Measurements from ENCODE around the gene KCTD8.

KCTD8 gene

DNA sequence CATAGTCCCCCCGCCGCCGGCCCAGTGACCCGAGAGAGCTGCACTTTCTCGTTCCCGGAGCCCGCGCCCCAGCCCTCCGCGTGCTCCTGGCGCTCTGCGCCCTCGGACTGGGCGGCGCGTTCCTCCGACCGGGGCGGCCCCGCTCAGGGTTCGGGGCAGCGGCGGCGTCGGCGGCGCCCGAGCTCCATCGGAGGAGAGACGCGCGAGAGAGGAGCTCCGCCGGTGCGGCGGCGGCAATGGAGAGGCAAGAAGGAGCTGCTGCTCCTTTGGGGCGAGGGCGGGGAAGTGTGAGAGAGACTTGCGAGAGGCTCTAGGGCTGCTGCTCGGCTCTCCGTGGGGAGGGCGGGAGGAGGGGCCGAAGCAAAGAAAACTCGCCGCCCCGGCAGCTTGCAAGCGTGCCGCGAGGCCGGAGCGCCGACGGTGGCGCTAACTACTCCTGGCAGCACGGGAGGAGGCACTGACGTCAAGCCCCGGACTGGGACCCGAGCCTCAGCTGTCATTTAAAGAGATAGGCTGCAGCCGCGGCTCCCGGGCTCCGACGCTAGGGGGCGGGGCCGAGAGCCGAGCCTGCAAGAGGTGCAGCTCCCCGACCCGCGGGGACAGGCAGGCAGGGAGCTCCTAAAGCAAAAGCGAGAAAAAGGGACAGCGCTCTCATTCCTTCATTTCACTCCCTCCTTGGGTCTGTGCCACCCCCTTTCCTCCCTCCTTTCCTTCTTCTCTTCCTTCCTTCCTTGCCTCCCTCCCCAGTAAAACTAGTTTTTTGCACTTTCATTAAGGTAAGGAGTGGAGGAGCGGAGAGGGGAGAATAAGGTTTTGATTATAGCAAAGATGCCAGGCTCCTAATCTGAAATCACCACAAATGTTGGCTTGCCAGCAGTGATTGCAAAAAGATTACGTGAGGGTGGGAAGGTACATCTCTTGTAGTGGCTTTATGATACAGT lies at the start of gene KCTD8:
KCTD8 (minus strand) TSS at position 289 of the 941 bp plus-strand sequence.
- peak within 1 kb of the TSS; percentile 15 to 53 (median 31) for H3K4me3 ChIP-seq
- H3K27ac ChIP-seq, result no peak within 1 kb of the TSS

DNA sequence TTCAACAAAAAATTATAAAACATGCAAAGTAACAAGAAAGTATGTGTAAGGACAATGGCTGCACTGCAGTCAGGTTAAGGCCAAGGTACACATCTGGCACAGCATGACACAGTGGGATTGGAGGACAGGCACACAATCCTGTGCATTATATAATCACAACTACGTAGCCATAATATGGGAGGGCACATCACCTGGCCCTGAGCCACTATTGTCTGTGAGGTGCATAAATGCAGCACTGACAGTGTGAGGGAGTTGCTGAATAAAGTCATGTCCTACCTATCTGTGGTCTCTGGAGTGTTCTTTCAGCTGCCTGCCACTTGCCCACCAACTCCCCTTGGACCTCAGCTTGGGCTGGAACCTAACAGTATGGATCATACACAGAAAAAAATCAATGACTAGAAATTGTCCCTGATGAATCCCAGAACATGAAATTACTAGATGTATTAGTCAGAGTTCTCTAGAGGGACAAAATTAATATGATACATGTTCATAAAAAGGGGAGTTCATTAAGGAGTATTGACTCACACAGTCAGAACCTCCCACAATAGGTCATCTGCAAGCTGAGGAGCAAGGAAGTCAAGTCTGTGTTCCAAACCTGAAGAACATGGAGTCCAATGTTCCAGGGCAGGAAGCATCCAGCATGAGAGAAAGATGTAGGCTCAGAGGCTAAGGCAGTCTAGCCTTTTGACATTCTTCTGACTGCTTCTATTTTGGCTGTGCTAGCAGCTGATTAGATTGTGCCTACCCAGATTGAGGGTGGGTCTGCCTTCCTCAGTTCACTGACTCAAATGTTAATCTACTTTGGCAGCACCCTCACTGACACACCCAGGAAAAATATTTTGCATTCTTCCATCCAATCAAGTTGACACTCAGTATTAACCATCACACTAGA lies 46.4 kb upstream of the KCTD8 start:
- H3K27ac ChIP-seq, result no peak overlapping the region

DNA sequence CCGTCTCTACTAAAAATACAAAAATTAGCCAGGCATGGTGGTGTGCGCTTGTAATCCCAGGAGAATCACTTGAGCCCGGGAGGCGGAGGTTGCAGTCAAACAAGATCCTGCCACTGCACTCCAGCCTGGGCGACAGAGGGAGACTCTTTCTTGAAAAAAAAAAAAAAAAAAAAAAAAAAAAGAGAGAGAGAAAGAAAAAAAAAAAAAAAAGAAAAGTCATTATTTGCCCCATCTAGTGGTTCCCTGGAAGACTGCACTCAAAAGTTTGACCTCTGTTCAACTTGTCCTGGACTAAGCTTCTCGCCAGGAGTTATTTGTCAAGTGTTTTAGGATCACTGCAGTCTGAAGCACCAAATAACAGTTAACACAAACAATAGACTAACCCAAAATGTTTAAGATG lies 45.3 kb upstream of the KCTD8 start:
- Histone ChIP-seq H3K27ac (no peak overlapping the region), H3K4me3 (no peak overlapping the region)

More for the DNA sequence above, 46.4 kb upstream of the KCTD8 start:
- no peak overlapping the region for H3K4me3 ChIP-seq

DNA sequence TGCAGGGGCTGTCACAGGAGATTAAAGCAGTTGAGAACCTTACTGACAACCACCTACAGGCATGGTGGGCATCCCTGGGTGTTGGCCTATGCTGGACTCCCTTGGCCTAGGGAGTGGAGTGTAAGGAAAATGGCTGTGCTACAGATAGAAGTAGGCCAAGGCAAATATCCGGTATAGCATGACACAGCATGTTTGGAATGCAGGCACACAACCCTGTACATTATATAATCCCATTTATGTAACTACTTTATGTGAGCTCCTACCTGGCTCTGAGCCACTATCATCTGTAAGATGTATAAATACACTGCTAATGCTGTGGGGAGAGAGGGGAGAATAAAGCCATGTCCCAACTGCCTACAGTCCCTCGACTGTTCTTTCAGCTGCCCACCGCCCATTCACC lies 38.7 kb upstream of the KCTD8 start:
- Histone ChIP-seq H3K4me3 (no peak overlapping the region), H3K27ac (no peak overlapping the region)

DNA sequence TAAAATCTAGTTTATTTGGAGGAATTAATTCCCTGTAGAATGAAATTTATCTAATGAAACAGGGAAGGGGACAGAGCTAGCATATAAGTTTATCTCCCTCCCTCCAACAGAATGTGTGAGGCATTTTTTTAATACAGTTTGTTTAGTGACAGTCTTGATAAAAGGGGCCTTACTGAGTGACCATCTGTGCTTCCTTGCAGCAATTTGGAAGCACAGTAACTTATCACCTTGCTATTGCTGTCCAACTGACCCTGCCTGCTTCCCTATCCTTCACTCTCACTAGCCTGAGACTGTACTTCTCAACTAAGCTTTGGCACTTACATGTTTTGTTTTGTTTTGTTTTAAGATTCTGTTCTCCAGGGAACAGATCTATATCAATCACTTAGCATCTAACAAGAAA lies 31.1 kb upstream of the KCTD8 start:
- Histone ChIP-seq H3K4me3 (no peak overlapping the region), H3K27ac (no peak overlapping the region)

DNA sequence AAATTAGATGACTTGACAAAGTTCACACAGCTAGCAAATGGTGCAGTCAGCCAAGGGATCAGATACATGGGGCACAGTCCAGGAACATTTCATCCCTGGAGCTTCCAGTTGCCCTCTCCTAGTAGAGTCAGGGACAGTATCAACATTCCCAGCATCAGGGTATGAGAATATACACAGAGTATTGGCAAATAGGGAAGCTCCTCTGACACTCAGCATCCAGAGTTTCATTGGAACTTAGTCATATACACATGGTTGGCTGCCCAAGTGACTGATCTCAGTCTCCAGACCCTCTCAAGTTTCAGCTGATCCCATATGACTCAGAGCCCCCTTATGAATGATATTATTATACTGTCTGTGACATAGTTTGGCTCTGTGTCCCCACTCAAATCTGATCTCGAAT lies 13.7 kb upstream of the KCTD8 start:
- H3K27ac ChIP-seq, result no peak overlapping the region

DNA sequence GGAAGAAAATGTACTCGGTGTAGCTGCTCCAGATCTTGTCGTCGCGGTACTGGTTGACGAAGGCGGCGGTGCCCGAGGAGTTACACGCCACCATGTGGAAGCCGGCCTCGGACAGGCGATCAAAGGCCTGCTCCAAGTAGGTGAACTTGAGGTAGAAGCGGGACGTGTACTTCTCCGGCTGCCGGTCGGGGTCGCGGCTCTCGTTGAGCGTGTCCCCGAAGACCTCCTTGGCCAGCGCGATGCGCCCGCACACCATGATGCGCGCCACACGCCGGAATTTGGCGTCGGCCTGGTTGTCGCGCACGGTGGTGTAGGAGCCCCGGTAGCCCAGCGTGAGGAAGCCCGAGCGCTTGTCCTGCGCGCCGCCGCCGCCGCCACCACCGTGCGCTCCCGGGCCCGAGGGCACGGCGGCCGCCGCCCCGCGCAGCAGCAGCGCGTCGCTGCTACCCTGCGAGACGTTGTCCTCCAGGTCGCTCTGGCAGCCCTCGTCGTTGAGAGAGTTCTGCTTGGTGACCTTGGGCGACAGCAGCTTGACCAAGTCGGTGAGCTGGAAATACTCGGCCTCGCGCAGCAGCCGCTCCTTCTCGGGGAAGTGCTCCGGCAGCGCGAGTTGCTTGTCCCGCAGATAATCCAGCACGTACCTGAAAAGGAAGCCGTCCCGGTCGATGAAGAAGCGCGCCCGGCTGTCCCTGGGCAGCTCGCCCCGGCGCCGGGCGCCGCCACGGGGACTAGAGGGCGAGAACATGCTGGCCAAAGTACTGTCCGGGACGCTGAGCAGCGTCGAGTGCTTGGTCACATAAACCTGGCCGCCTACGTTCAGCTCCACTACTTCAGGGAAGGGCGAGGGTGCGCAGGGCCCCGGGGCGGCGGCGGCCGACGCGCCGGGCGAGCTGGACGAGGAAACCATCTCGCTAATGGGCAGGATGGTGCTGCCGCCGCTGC lies 775 bp downstream of the KCTD8 start:
- H3K27ac ChIP-seq, result no peak overlapping the region
- H3K4me3 ChIP-seq, result peak overlapping the region; percentile 15 to 53 (median 31)

More for the DNA sequence above, 13.7 kb upstream of the KCTD8 start:
- no peak overlapping the region for H3K4me3 ChIP-seq

DNA sequence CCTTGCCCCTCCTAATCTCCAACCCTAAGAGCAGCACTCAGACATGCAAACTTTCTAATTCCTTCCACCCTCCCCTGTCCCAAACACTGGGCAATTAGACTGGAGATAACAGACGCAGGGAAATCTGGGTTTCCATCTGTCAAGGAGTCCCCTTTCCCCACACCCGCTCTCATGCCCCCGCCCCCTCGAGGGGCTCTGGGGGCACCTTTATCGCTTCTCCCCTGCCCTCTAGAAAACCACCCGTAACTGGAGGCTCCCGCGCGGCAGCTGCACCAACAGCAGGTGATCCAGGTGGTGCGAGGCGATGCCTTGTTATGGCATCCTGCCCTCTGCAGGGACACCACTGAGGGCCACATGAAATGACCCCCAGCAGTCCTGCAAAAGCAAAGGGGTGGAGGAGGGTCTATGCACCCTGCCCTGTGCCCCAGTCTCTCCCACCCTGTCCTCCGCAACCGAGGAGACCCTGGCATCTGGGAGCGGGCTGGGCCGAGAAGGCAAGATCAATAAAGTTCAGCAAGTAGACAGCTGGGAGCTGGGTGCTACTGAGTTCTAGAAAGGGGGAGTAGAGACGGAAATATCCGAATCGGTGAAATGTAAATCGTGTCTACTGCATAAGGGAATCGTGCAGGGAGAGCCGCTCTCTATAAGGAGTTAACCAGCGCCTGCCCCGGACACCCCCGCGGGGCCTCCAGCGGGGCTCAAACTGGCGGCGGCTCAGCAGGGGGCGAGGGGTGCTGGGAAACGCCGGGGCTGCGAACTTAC lies 1.6 kb downstream of the KCTD8 start:
- no peak overlapping the region for H3K27ac ChIP-seq
- H3K4me3 ChIP-seq, result peak overlapping the region in 1 of 7 experiments; percentile 53

DNA sequence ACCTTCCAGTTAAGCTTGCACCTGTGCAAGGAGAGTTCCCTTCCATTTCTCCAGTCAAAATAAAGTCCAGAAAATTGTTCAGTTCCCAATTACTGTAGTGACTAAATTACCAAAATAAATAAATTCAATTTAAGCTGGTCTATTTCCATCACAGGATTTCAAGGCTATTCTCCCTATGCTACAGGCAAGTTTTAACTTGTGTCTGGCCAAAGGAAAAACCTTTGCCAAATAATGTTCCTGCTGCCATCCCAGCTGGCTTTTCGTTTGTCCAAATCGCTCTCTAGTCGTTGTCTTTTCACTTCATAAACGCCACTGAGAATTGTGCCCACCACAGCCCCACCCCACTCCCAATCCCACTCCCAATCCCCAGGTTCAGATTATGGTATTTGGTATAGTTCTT lies 2.4 kb downstream of the KCTD8 start:
- Histone ChIP-seq H3K4me3 (no peak overlapping the region), H3K27ac (no peak overlapping the region)

DNA sequence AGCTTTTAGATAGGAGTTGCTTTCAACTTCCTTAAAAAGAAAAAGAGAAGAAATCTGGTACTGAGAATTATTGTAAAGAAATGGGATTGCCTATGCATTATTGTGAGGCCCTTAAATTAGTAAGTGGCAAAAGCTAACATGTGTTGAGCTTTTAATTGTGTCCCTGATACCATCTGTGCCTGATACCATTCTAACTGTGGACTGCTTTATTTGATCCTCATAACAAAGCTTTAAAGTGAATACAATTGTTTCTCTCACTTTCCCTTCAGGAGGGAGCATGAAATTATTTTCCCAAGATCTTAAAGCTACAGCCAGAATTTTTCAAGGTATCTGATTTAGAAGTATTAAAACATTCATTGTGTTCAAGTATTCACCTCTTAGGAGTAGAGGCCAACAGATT lies 9.9 kb downstream of the KCTD8 start:
- no peak overlapping the region for H3K4me3 ChIP-seq

DNA sequence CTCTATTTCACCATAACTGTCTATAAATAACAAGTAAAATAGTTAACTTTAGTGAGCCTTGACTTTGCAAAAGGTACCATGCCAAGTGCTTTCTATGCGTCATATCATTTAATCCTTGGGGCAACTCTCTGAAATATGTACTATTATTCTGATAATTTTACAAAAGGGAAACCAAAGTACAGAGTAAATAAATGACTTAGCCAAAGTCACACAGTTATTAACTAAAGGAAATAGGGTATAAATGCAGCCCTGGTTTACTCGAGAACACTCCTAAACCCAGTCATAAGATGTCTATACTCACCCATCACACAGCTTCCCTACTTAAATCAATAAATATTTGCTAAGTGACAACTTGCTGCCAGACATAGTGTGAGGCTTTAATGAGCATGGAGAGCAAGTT lies 14.4 kb downstream of the KCTD8 start:
- no peak overlapping the region for H3K27ac ChIP-seq
- H3K4me3 ChIP-seq, result no peak overlapping the region

More for the DNA sequence above, 9.9 kb downstream of the KCTD8 start:
- H3K27ac ChIP-seq, result no peak overlapping the region

DNA sequence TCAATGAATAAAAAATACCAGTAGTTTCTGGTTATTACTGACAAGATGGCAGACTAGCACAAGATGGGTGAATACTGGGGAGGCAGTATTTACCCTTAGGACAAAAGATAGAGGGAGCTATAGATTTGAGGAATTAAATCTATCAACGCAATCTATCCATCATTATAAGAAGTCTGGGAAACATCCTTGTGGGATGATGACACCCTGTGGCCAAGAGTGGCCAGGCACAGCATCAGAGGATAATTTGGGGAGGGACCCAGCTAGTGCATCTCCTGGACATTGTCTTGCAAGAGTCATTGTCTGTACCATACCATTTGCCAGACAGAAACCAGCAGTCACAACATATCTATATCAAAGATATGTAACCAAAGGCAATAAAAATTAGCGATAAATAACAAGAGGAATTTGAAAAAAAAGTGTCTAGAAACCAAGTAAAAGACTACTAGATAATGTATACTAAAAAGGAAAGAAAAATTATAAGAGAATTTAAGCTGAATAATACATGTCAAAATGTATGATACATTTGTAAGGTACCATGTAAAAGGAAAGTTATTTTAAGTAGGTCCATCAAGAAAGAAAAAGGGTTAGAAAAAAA lies 22.9 kb downstream of the KCTD8 start:
- Histone ChIP-seq H3K4me3 (no peak overlapping the region), H3K27ac (no peak overlapping the region)

DNA sequence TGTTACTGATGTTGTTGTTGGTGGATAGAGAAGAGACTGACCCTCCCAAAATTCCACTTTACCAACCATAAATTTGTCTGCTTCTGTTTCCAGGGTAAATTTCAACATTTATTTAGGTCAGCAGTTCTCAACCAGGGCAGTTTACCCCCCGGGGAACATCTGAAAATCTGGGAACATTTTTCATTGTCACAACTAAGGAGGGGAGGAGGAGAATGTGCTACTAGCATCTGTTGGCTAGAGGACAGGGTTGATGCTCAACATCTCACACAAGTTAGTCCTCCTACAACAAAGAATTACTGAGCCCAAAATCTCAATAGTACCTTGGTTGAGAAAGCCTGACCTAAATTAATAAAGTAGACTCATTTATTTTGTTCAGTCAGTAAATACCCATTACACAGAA lies 25.7 kb downstream of the KCTD8 start:
- Histone ChIP-seq H3K4me3 (no peak overlapping the region), H3K27ac (no peak overlapping the region)

DNA sequence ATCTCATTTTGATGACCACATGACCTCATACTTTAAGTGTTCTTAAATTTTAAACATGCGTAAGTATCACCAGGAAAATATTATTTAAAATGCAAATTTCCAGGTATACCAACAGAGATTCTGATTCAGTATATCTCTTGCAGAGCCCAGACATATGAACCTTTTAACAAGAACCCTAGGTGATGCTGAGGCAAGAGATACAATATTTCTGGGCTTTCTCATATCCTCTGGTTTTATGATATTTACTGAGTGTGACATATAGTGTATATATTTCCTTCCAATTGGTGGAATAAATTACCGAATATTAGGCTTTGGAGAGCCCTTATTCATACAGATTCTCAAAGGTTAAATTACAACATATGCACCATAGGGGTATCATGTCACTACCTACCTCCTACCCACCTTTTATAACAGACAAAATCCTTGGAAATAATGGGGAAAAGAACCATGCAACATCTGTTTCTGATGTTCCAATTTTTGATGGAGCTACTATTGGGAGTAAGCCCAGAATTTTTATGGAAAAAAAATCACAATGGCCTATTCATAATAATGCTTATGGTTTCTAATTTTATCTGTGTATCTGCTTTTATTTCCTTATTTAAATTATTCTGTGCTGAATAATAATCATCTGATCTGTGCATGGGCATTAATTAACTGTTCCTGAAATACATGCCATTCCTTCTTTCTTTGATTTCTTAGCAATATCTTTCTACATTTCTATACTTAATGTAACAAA lies 27.1 kb downstream of the KCTD8 start:
- no peak overlapping the region for H3K4me3 ChIP-seq
- H3K27ac ChIP-seq, result no peak overlapping the region

DNA sequence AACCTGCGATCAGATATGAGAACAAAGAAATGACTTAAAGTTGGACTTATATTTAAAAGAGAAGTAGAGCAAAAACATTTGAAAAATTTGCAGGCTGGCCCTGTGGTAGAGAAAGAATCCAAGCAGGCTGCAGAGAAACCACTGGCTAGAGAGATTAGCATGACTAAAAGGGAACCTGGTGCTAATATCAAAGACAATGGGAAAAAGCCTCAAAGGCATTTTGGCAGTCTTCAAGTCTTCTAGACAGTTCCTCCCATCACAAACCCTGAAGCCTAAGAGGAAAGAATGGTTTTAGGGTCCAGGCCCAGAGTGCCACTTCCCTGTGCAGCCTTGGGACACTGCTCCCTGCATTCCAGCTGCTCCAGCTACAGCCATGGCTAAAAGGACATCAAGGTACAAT lies 33.4 kb downstream of the KCTD8 start:
- H3K4me3 ChIP-seq, result no peak overlapping the region
- H3K27ac ChIP-seq, result no peak overlapping the region

DNA sequence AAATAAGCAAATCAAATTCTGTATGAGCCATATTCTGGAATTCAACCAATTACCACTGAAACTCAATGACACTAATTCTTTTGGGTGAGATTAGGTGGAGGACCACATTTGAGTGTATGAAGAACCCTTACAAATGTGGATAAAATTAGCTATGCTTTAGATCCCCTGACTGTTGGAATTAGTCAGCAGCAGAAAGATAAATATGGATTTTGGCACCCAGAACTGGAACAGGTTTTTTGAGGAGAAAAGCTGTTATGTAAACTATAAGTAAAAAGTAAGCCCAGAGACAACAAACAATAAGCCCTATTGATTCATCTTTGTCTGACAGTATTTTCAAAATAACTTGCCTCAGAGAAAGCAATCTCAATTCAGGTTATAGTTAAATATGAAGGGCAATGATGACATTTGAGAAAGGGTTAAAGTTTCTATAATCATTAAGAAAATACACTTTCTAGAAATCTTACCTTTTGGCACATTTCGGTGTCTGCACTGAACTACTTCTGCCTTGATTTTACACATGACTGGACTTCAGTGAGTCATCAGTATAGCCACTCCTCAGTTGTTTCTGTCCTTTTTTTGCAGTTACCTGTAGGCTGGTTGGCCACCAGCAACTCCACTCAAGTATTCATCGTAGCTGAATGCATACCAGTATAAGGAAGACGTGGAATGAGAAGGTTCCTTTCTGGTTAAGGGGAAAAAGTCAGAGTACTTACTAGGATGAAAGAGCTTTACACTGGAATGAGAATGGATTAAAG lies 80.0 kb downstream of the KCTD8 start:
- Histone ChIP-seq H3K27ac (no peak overlapping the region), H3K4me3 (no peak overlapping the region)

DNA sequence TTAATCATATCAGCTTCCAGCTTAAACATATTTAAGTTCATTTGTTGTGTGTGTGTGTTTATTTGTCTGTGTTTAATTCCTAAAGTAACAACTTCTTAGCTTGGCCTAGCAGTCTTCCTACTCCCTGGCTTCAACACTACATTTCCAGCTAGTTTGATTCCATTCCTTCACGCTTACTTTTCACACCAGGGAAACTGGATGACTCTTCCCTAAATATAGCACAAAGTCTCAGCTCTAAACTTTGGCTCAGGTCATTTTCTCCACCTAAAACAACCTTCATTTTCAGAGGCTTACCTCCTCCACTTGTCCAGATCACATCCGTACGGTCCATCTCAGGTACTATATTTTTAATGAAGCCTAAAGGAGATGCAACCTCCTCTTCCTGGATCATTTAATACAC lies 94.4 kb downstream of the KCTD8 start:
- Histone ChIP-seq H3K4me3 (no peak overlapping the region), H3K27ac (no peak overlapping the region)

Measured in skin epidermis (tissue), 12 donors.